HG02623 (cell line): ENCODE measurements around the gene MLXIP.

Experiments
- ATAC-seq: cut with Tn5 transposase; IDR thresholded peaks from one replicate; pipeline ENCODE4 v1.9.1; 2021; ENCODE audit warnings: moderate library complexity; ENCODE audit not compliant: unreplicated experiment

The MLXIP gene

DNA sequence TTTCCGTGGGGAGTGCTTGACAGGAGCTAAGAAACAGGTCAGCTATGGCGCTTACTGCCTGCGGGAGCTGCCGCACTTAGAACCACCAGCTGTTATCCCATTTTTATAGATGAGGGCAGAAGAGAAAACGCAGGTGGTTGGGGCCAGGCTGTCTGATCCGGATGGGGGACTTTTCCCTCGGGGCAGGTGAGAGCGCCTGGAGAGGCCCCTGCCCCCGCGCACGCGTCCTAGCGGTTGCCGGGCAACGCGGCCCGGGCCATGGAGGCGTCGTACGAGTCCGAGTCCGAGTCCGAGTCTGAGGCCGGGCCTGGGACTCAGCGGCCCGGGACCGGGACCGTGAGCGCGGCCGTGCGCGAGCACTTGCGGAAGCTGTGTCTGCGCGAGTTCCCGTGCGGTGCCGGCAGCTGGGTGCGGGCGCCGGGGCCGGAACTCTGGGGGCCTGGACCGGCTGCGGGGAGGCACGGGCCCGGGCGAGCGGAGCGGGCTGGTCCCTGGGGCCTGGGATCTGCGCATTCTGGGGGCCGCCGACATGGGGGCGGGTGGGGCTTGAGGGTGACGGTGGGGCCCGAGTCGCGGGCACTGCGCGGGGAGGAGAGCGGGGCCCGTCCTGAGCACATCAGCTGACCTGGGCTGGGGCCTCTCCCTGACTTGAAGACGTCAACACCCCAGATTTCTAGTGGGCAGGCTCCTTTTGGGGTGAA lies 104.5 kb downstream of the MLXIP start, which contains the start of gene LRRC43:
LRRC43 (plus strand) TSS at position 237 of the 701 bp plus-strand sequence; CDS start at position 259, 22 bp downstream.
- no peak for ATAC-seq

DNA sequence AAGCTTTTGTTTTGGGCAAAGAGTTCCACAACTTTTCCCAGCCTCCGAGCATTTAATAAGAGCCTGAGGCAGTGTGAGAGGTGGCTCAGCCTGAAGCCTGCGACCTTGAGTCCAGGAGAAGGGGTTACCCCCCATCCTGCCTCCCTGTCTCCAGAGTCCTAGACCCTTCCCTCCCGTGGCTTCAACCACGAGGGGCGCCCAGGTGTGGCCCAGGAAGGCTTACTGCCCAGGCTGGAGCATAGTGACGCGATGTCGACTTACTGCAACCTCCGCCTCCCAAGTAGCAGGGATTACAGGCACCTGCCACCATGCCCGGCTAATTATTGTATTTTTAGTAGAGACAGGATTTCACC lies 105.0 kb downstream of the MLXIP start:
- ATAC-seq, result no peak

DNA sequence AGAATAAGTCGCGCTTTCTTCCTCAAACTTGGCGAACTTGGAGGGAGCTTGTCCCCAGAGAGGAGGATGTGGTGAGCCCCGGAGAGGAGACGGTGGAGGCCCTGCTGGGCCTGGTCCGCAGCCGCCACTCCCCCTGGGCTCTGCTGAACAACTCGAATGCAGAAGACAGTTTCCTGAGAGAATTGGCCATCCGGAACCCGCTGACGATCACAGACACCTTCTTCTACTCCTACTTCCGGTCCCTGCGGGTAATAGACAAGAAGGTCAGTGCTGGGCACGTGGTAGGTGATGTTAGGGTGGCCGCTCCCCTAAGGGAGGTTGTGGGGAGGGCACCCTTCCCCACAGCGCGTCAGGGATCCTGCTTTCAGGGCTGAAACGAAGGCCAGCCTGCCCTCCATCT lies 106.0 kb downstream of the MLXIP start:
- ATAC-seq, result no peak

DNA sequence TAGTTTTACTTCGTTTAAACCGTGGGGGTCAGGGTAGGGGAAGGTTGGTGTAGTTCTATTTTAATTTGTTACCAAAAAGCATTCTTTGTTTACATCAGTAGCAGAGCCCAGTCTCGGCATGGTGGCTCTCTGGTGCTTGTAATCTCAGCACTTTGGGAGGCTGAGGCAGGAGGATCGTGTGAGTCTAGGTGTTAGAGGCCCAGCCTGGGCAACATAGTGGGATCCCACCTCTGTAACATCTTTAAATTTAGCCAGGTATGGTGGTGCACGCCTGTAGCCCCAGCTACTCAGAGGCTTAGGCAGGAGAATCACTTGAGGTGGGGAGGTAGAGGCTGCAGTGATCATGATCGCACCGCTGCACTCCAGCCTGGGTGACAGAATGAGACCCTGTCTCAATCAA lies 106.5 kb downstream of the MLXIP start:
- no peak for ATAC-seq

DNA sequence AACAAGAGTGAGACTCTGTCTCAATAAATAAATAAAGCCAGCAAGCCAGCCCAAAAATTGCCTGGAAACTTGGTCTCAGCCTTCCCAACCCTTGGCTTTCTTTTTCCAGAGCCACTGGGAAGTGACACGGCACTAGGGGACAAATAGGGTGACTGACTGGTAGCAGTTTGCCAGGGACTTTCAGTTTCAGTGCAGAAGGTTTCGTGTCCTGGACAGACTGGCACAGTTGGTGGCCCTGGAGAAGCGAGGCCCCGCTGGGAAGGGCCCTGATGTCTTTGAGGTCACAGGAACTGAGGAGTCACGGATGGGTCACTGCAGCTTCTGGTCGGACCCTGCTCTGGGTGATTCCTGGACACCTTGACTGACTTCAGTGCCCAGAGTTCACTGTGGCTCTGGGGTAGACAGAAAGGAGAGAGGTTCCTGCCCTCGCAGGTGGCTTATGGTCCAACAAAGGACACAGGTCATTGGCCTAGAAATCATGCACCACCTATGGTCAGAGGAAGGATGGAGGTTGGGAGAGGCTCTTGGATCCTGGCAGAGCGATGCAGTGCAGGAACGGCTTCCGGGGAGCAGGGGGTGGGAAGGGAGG lies 107.0 kb downstream of the MLXIP start:
- no peak for ATAC-seq

DNA sequence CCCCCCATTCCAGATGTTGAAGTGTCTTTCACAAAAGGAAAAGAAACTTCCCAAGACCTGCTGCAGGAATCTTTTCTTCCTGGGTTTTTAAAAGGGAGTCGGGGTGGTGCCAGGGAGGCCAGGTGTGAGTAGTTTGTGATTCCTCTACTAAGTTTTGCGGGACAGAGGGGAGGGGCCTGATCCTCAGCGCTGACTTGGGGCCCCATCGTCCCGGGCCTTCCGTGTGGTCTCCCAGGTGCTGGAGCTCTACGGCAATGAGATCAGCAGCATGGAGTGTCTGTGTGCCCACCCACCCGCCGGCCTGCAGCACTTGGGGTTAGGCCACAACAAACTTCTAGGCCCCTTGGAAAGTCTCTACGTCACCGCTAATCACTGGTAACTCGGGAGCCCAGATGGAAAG lies 108.9 kb downstream of the MLXIP start:
- no peak for ATAC-seq

DNA sequence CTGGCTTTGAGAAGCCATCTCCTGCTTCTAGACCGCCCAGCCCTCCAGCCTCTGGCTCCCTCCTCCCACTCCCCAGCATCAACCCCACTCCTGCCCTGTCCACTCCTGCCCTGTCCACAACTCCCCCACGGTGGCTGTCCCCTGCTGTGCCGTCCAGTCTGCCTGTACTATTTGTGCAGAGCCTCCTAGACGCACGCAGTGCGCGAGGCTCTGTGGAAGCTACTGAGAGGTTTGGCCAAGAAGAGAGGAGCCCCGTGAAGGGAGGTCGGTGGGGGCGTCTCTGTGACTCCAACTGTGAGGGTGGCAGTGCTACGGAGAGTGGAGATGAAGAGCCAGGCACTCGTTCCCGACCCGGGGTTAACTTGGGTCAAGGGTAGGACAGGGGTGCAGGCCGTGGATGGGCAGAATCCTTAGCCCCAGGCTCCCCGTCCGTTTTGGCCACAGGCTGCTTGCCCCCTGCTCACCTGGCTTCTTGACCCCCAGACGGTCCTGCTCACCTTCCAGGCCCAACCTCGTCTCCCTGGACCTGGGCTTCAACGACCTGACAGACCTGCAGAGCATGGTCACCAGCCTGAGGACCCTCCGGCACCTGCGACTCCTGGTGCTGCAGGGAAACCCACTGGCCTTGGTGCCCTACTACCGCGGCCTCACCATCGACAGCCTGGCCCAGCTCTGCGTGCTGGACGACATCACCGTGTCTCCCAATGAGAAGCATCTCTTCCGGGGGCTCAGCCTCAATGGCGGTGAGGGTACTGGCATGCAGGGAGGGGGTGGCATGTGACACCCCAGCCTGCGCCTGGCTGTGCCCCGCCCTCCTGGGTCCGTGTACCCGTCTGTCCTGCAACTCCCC lies 111.3 kb downstream of the MLXIP start:
- ATAC-seq, result no peak

DNA sequence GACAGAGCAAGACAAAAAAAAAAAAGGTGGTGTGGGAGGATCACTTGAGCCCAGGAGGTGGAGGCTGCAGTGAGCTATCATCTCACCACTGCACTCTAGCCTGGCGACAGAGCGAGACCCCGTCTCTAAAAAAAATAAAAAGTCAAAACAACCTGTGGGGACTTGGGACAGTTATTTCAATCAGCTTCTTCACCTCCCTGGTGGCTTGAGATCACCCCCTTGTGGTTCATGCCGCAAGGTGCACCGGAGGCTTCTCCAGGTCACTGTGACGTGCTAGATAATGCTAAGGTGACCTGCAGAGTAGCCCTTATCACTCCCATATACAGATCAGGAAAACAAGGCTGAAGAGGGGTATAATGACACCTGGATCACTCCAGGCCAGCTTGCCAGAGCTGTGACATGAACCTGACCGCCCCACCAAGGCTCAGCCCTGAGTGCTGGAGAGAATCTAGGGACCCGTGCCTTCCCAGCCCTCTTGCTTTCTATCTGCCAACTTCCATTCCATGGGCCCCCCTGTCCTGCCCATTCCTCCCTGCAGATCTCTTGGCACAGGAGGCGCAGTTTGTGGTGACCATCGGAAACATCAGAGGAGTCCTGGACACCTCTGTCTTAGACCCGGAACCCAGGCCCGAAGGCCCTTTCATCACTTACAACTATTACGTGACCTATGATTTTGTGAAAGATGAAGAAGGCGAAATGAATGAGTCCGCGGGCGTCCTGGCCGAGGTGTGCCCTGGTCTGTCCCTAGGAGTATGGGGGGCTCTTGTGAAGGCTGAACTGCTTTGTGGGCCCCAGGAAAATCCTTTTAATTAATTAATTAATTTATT lies 112.5 kb downstream of the MLXIP start:
- ATAC-seq, result no peak

DNA sequence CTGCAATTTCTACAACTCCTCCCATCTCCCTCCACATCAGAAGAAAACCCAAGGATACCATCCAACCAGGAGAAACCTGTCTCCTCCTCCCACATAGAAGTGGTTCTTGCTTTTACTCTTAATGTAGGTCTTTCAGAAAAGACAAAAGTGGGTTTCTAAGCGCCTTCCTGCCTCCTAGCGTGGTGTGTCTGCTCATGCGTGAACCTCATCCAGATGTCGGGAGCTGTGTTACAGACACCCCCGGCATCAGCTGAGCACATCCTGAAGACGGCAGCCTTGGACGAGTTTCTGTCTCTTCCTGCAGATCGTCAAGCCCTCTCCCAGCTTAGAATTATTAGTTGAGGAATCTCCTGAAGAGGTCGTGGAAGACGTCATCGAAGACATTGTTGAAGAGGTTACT lies 113.9 kb downstream of the MLXIP start:
- ATAC-seq, result no peak

DNA sequence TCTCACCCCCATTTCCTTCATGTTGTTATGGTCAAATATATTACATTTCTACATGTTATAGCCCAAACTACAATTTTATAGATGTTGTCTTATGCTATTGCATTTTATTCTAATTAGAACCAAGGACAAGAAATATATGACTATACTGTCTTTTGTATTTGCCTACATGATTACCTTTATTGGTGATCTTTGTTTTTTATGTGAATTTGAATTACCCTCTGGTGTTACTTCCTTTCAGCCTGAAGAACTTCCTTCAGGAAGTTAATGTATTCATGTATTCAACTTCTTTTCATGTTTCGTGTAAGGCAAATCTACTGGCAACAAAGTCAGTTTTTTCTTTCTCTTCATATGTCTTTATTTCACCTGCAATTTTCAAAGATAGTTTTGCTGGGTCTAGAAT lies 116.2 kb downstream of the MLXIP start:
- ATAC-seq, result no peak

DNA sequence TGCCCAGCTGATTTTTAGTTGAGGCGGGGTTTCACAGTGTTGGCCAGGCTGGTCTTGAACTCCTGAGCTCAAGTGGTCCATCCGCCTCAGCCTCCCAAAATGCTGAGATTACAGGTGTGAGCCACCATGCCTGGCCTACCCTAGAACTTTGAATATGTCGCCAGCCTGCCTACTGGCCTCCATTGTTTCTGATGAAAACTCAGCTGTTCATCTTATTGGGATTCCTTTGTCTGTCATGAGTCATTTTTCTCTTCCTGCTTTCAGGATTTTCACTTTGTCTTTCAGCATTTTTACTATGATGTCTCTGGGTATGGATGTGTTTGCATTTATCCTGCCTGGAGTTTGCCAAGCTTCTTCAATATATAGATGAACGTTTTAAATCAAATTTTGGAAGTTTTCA lies 116.8 kb downstream of the MLXIP start:
- no peak for ATAC-seq
